ENCODE measurements around the gene ENTPD2. TPM values are rescaled to one million over a fixed set of nuclear protein-coding genes. Genes with fewer than 3 reads are reported as not detected.

The ENTPD2 gene
- total RNA-seq, 4 donors from 2014 or later = 3.6 to 17.1 (median 14.1) TPM

GRCh38 chr9:137001857-137002645 is 51.8 kb downstream of the ENTPD2 start:
- Histone ChIP-seq H3K4me1 (peaks cover 5 to 14% (median 7%) of the 10 kb centered on the region in 4 donors), H3K27ac (no peak overlapping the region), H3K4me3 (no peak overlapping the region), H3K27me3 (no peaks in the 10 kb centered on the region), H3K9me3 (no peaks in the 10 kb centered on the region), H3K36me3 (no peaks in the 10 kb centered on the region)
- in situ Hi-C loops (cut with MboI; ENCODE audit: low pct_ligation_motif_present in 1 of 4, low pct_unique_long_range_greater_than_20kb in 1 of 4, low sequenced_read_pairs in 3 of 4) (no loop called here), intact Hi-C loops (cut with DNase I; ENCODE audit: low total_unique reads) (no loop called here)
- no peak for DNase-seq
- 69 to 87% methylated on average over 14 to 20 of the region's 20 CpGs for WGBS, 2 donors (ENCODE audit: low coverage in 1 of 2)
- TF ChIP-seq POLR2A (IDR thresholded peaks at IDR 0.05) (no peak), CTCF (IDR thresholded peaks at IDR 0.05) (no peak), EP300 (IDR thresholded peaks at IDR 0.05; ENCODE audit: low read depth) (no peak), POLR2AphosphoS5 (IDR thresholded peaks at IDR 0.05) (no peak)

GRCh38 chr9:137000177-137000930 is 53.5 kb downstream of the ENTPD2 start:
- in situ Hi-C loops (cut with MboI; ENCODE audit: low pct_ligation_motif_present in 1 of 4, low pct_unique_long_range_greater_than_20kb in 1 of 4, low sequenced_read_pairs in 3 of 4) = no loop called here
- H3K4me3 ChIP-seq = no peak overlapping the region
- no peaks in the 10 kb centered on the region for H3K36me3 ChIP-seq
- TF ChIP-seq POLR2A (IDR thresholded peaks at IDR 0.05) (no peak), CTCF (IDR thresholded peaks at IDR 0.05) (no peak), POLR2AphosphoS5 (IDR thresholded peaks at IDR 0.05) (no peak), EP300 (IDR thresholded peaks at IDR 0.05; ENCODE audit: low read depth) (no peak)
- WGBS, 2 donors (ENCODE audit: low coverage in 1 of 2) = 46 to 56% methylated on average over 4 to 8 of the region's 10 CpGs
- no peaks in the 10 kb centered on the region for H3K9me3 ChIP-seq
- H3K27ac ChIP-seq = peak overlapping the region in 3 of 4 donors; percentile 42 to 61 (median 57)
- peaks cover 11% of the 10 kb centered on the region for H3K27me3 ChIP-seq
- peaks cover 21 to 31% (median 23%) of the 10 kb centered on the region in 4 donors for H3K4me1 ChIP-seq
- intact Hi-C loops (cut with DNase I; ENCODE audit: low total_unique reads) = no loop called here
- DNase-seq = no peak

Small RNA genes lying within 50 kb of the gene (small RNA-seq; reads per million reads assigned to genes)
- 0 to 0.36 (median 0) reads per million in 4 donors for gene RF00153

Other genes with a start within 250 kb of the ENTPD2 start
- 100 to 1,000 TPM in 3 of 4 donors, 10 to 100 TPM in 1; 71.3 to 227 (median 160) TPM for gene RABL6, start 246.1 kb downstream of the ENTPD2 start, total RNA-seq
- 10 to 100 TPM in 3 of 4 donors, 1 to 10 TPM in 1; 9.8 to 26.5 (median 17.0) TPM for gene AJM1, start 211.6 kb downstream of the ENTPD2 start, total RNA-seq
- gene PHPT1, start 204.7 kb downstream of the ENTPD2 start, total RNA-seq = 100 to 1,000 TPM in 2 of 4 donors, 10 to 100 TPM in 2; 69.7 to 134 (median 107) TPM
- gene MAMDC4, start 201.7 kb downstream of the ENTPD2 start, total RNA-seq = 10 to 100 TPM; 11.4 to 52.5 (median 23.2) TPM
- gene EDF1, start 187.8 kb downstream of the ENTPD2 start, total RNA-seq = 100 to 1,000 TPM; 353 to 618 (median 555) TPM
- gene TRAF2, start 167.5 kb downstream of the ENTPD2 start, total RNA-seq = 10 to 100 TPM; 12.5 to 60.6 (median 13.8) TPM
- 100 to 1,000 TPM; 294 to 820 (median 446) TPM for gene FBXW5, start 109.3 kb downstream of the ENTPD2 start, total RNA-seq
- 1 to 10 TPM in 3 of 4 donors, not detected in 1; 4.3 to 7.9 (median 6.4) TPM for gene C8G, start 108.8 kb downstream of the ENTPD2 start, total RNA-seq
- gene LCN12, start 101.8 kb downstream of the ENTPD2 start, total RNA-seq = 10 to 100 TPM in 1 of 4 donors, 1 to 10 TPM in 3; 1.2 to 52.7 (median 5.5) TPM
- gene PTGDS, start 76.6 kb downstream of the ENTPD2 start, total RNA-seq = 10 to 100 TPM in 3 of 4 donors, 1 to 10 TPM in 1; 6.8 to 59.1 (median 17.8) TPM
- under 1 TPM in 2 of 4 donors, not detected in 2; 0.27 to 0.75 TPM for gene LCNL1, start 71.1 kb downstream of the ENTPD2 start, total RNA-seq
- gene PAXX, start 61.6 kb downstream of the ENTPD2 start, total RNA-seq = 10 to 100 TPM; 49.3 to 85.2 (median 66.0) TPM
- gene CLIC3, start 57.5 kb downstream of the ENTPD2 start, total RNA-seq = 1 to 10 TPM in 2 of 4 donors, not detected in 2; 2.5 to 3.8 TPM
- gene ABCA2, start 25.8 kb downstream of the ENTPD2 start, total RNA-seq = 100 to 1,000 TPM in 2 of 4 donors, 10 to 100 TPM in 2; 51.1 to 204 (median 96.5) TPM
- not detected for gene FUT7, start 22.0 kb downstream of the ENTPD2 start, total RNA-seq
- 100 to 1,000 TPM in 2 of 4 donors, 10 to 100 TPM in 2; 58.0 to 972 (median 274) TPM for gene NPDC1, start 7.9 kb downstream of the ENTPD2 start, total RNA-seq
- 10 to 100 TPM in 1 of 4 donors, 1 to 10 TPM in 2, under 1 TPM in 1; 0.37 to 37.2 (median 3.3) TPM for gene SAPCD2, start 16.5 kb upstream of the ENTPD2 start, total RNA-seq
- gene UAP1L1, start 23.5 kb upstream of the ENTPD2 start, total RNA-seq = 10 to 100 TPM in 2 of 4 donors, 1 to 10 TPM in 2; 6.4 to 28.8 (median 11.7) TPM
- gene MAN1B1, start 32.9 kb upstream of the ENTPD2 start, total RNA-seq = 100 to 1,000 TPM in 1 of 4 donors, 10 to 100 TPM in 3; 56.5 to 106 (median 70.0) TPM
- gene DPP7, start 60.7 kb upstream of the ENTPD2 start, total RNA-seq = 100 to 1,000 TPM in 2 of 4 donors, 10 to 100 TPM in 2; 54.2 to 141 (median 103) TPM
- under 1 TPM in 1 of 4 donors, not detected in 3; 0.14 TPM for gene GRIN1, start 85.1 kb upstream of the ENTPD2 start, total RNA-seq
- gene LRRC26, start 116.0 kb upstream of the ENTPD2 start, total RNA-seq = 100 to 1,000 TPM in 1 of 4 donors, 10 to 100 TPM in 3; 31.8 to 437 (median 64.8) TPM
- not detected for gene TMEM210, start 118.0 kb upstream of the ENTPD2 start, total RNA-seq
- 100 to 1,000 TPM in 2 of 4 donors, 10 to 100 TPM in 2; 37.0 to 176 (median 70.3) TPM for gene ANAPC2, start 134.5 kb upstream of the ENTPD2 start, total RNA-seq
- 100 to 1,000 TPM in 2 of 4 donors, 10 to 100 TPM in 2; 93.5 to 104 (median 99.8) TPM for gene SSNA1, start 134.6 kb upstream of the ENTPD2 start, total RNA-seq
- gene TPRN, start 146.7 kb upstream of the ENTPD2 start, total RNA-seq = 100 to 1,000 TPM in 2 of 4 donors, 10 to 100 TPM in 2; 76.2 to 228 (median 117) TPM
- 10 to 100 TPM; 18.9 to 42.1 (median 28.7) TPM for gene TMEM203, start 151.6 kb upstream of the ENTPD2 start, total RNA-seq
- 10 to 100 TPM; 14.3 to 47.5 (median 22.0) TPM for gene NDOR1, start 151.6 kb upstream of the ENTPD2 start, total RNA-seq
- 10 to 100 TPM in 1 of 4 donors, 1 to 10 TPM in 2, not detected in 1; 2.3 to 26.5 (median 7.5) TPM for gene RNF208, start 168.2 kb upstream of the ENTPD2 start, total RNA-seq
- gene CYSRT1, start 171.1 kb upstream of the ENTPD2 start, total RNA-seq = not detected
- gene RNF224, start 173.4 kb upstream of the ENTPD2 start, total RNA-seq = not detected
- gene SLC34A3, start 176.8 kb upstream of the ENTPD2 start, total RNA-seq = not detected
- gene TUBB4B, start 187.2 kb upstream of the ENTPD2 start, total RNA-seq = 100 to 1,000 TPM; 223 to 390 (median 348) TPM
- gene STPG3, start 197.2 kb upstream of the ENTPD2 start, total RNA-seq = not detected
- gene NELFB, start 201.3 kb upstream of the ENTPD2 start, total RNA-seq = 10 to 100 TPM; 28.1 to 90.5 (median 53.9) TPM
- gene TOR4A, start 223.7 kb upstream of the ENTPD2 start, total RNA-seq = 100 to 1,000 TPM in 1 of 4 donors, 10 to 100 TPM in 3; 49.2 to 121 (median 71.7) TPM
- gene NRARP, start 248.2 kb upstream of the ENTPD2 start, total RNA-seq = 100 to 1,000 TPM in 3 of 4 donors, 10 to 100 TPM in 1; 92.0 to 343 (median 134) TPM

Data from transverse colon (tissue), 4 donors.